NAMALWA (cell line): ENCODE measurements around the gene UBQLN1.

Experiments
- DNase-seq: peaks from one replicate; pipeline ENCODE4 v3.0.0-alpha.2; 2015; ENCODE audit warnings: low spot score

Gene UBQLN1

DNA sequence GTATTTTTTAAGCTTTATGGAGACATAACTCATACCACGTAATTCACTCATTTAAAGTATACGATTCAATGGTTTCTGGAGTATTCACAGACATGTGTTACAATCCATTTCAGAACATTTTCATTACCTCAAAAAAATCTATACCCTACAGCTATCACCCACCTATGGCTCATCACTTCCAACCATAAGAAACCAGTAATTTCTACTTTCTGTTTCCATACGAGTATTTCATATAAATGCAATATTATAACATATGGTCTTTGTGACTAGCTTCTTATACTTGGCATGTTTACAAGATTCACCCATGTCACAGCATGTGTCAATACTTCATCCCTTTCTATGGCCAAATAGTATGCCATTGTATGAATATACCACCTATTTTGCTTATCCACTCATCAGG, 18.8 kb downstream of the UBQLN1 start:
- DNase-seq, result no peak

DNA sequence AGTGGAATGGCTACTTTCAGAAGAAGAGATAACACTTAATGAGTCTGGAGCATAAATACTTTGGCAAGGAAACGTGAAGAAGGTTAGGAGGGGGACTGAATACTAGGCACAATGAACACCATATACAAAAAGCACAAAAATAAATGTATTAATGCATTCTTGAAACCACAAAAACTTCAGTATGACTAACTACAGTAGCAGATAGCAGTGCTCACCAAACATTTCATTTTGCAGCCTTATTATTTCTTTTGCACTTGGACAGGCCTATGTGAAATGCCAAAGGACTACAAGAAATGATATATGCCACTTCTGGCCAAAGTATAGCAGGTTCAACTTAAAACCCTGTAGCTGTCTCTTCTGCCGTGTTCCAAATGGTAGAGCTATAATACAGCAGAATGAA, 26.3 kb downstream of the UBQLN1 start:
- no peak for DNase-seq

DNA sequence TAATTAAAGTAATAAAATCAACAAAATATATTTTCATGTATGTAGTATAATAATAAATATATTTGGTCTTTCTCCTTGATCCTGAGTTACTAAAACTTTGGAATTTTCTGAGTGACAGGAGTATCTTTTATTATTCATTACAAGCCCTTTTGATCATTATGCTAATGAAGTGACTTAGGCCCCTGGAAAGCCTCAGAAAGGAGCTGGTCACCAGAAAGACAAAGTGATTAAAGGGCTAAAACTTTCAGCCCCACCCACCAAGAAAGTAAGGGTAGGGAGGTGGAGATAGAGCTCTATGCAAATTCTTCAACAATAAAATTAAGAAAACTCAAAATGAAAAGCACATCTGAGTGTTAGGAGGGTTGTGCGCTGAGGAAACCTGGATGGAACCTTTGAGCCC, 27.5 kb downstream of the UBQLN1 start:
- no peak for DNase-seq

DNA sequence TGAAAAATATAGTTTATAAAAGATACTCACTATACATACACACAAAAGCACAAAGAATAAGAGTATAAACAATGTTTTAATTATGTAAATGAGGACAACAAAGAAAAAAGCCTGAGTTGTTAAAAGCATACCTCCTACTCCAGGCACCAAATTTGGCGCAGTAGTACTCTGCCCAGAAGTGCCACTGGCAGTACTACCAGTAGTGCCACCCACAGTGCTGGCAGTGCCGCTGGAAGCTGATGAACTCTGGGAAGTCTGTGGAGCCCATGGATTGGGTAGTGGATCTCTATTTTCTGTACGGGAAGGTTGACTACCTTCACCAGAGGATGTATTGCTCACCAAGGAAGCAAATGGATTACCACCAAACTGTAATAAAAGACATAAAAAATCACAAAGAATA, 30.2 kb downstream of the UBQLN1 start:
- DNase-seq, result no peak

DNA sequence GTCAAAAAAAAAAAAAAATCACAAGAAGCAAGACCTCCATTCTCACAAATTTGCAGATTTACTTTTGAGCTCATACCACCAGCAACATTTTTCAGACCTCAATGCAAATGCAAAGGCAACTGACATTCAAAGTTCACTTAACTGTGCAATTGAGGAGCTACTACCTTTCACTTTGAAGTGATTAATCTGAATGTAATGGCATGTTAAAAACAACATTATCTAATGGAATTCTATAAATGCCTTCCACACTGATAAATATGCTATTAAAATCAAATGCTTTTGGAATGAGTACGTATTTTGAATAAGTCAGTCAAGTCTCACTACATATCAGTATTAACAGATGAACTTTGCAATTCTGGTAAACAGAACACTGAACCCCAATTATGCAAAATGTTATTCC, 32.3 kb downstream of the UBQLN1 start:
- DNase-seq, result no peak

DNA sequence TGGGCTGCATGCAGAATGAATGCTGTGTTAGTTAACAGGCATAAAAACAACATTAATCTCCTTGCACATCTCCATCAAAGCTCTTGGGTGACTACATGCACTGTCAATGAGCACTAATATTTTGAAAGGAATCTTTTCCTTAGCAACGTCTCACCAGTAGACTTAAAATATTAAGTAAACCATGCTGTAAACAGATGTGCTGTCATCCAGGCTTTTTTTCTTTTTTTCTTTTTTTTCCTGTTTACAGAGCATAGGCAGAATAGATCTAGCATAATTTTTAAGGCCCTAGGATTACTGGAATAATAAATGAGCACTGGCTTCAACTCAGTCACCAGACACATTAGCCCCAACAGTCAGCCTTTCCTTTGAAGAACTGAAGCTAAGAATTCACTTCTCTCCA, 36.3 kb downstream of the UBQLN1 start:
- DNase-seq, result no peak

DNA sequence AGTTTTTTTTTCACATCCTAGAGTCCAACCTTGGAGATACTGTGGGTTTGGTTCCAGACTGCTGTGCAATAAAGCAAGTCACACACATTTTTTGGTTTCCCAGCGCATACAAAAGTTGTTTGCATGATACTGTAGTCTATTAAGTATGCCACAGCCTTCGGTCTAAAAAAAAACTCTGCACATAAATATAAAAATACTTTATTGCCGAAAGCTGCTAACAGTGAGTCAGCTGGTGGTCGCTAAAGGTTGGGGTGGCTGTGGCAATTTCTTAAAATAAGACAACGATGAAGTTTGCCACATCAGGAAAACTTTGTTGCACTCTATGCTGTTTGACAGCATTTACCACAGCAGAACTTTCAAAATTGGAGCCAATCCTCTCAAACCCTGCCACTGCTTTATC, 37.4 kb downstream of the UBQLN1 start:
- no peak for DNase-seq

DNA sequence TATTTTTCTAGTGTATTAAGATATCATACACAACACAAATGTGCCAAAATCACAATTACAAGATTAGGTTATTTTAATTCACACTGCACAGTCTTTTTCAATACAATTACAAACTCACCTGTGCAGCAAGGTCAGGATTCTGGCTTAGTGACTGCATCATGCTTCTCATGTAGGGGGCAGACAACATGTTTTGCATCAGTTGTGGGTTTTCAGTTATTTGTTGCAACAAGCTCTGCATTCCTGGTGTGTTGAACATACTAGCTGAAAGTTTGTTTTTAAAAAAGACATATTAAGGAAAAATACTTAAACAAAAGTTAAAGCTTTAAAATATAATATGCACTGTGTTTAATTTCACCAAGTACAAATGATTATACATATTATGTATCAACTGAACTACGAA, 38.7 kb downstream of the UBQLN1 start:
- no peak for DNase-seq

DNA sequence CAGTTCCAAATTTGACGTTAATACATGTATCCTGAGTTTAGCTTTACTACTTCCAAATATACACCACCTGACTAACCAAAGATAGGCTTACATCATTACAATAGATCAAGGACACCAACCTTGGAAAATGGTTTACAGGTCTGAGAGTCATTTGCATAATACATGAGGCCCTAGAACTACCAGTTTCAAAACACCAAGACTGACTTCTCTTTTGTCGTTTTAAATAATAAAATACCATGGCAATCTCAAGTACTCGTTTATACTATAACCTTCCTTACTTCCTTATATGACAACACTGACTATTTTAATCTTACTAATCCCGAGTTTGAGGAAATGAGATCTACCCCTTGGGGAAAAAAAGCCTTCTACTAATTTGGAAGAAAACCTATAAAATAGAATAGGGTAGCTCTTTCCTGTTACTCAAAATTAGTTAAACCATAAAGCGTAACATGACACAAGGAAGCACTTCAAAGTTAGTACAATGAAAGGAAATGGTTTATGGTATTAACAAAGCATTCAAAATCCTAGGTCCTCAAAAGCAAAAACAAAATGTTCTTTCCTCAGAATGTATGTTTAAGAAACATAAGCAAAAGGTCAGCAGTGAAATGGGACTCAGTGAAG, 42.1 kb downstream of the UBQLN1 start:
- DNase-seq, result no peak

DNA sequence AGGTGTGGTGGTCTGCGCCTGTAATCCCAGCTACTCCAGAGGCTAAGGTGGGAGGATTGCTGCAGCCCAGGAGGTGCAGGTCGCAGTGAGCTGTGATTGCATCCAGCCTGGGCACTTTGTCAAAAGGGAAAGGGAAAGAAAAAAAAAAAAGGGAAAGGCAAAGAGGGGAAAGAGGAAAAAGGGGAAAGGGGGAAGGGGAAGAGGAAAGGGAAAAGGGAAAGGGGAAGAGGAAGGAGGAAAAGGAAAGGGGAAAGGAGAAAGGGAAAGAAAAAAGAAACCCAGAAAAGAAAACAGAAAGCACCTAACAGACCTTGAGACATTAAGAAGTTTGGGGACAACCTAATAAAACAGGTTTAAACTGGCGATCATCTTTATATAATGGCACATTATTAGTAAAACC, 44.8 kb downstream of the UBQLN1 start:
- DNase-seq, result no peak

DNA sequence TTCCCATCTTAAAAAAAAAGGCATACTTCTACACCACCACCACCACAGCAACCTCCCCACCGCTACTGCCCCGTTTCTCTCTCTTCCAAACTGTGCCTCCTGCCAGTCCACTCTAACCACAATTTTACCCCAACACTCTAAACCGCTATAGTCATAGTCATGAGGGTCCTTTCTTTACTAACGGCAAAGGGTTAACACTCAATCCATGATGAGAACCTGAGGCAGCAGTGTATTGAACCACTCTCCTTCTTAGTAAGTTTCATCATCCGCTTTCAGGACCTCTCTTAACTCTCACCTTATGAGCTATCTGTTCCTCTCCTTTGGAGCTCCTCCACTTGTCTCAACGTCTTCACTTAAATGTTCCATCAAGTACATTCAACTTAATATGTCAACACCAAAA, 50.8 kb downstream of the UBQLN1 start:
- no peak for DNase-seq

DNA sequence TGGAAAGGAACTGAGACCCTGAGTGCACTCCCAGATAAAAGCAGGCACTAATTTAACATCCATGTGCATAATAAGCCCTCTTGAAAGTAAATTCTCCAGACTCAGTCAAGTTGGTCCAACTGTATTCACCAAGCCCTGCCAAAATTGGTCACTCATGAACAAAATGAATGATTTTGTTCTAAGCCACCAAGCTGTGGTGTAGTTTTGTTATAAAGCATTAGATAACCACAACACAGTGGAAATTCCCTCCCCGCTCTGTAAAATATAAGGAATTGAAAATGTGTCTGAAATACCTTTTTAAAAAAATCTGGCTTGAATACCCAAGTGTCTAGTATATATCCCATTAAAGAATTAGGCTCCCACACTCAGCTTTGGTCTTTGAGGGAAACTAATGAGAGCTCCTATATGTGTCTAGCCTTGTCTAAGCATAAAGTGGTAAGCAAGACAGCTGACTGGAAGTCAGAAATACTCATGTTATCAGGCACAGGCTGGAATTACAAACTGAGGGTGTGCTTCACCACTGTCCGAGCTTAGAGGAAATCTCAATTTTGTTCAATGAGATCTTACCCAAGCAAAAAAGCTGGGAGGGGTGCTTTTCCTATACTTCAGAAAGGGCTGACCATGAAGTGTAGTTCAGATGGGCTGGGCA, 51.6 kb downstream of the UBQLN1 start:
- no peak for DNase-seq

DNA sequence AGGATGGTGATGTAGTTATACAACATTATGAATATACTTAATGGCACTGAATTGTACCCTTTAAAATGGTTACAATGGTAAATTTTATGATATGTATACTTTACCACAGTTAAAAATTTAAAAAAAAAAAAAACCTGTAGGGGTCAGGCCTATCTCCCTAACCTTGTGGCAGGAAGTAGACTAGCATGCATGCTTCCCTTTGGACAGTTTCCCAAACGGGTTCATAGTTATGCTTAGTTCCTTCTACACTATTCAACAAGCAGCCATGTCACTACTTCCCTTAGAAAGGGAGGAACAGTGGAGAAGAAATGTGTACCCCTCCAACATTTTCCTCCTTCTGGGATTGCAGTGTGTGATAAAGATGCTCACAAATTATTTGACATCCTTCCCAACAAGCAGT, 52.3 kb downstream of the UBQLN1 start:
- no peak for DNase-seq

DNA sequence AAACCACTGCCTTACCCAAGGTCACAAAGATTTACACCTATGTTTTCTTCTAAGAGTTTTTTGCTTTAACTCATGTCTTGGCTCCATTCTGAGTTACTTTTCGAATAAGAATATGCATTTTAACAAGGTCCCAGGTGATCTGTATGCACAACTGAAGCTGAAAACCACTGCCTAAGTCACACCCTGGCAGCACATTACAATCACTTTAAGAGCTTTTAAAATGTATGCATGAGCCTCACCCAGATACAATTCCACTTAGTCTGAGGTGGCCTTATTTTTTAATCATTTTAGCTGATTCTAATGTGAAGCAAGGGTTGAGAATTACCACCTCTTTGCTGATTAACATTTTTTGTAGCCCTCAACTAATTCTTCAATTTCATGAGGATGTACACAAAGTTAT, 55.3 kb downstream of the UBQLN1 start:
- no peak for DNase-seq

DNA sequence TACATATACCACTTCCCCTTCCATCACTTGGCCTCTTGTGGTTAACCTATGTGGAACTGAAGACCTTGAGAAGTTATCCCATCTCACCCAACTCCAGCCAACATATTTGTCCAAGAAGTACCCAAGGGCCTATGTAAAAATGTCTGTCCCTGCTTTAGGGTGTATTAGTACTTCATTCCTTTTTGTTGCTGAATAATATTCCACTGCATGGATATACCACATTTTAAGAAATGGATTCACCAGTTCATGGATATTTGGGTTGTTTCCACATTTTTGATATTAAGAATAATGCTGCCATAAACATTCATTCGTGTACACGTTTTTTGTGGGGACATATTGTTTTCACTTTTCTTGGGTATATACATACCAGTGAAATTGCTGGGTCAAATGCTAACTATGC, 56.2 kb downstream of the UBQLN1 start:
- DNase-seq, result no peak

DNA sequence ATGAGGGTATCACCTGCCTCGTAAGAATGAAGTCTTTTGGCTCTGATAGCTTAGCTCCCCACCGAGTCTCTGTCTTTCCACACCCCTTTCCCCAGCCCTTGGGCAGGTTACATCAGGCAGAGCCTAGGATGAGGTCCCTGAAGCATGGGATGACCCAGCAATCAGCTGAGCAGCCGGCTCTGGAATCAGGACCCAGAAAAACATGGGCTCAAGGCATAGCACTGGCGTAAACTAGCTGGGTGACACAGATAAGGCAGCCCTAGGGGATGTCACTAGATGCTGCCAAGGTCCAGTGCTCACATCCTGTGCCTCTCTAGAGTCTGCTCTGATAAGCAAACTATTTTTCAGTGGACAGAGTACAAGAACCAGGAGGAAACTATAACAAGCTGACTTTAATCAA, 58.2 kb downstream of the UBQLN1 start:
- no peak for DNase-seq

DNA sequence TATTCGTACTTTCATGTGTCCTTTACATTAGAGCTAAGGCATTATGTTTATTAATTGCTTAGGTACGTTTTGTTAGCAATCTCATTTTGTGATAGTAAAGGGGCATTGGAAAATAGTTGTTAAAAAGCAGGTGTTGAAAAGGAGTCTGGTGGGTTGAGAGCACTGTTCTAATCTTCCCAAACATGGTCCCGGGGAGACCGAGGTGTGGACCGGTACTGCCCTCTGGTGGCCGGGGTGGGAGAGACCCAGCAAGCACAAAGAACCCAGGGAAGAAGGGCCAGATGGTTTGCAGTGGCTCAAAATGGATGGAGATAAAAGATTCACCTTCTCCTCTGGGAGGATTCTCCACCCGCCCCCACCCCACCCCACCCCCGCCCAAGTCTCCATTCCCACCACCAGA, 58.7 kb downstream of the UBQLN1 start:
- peak; percentile 73 for DNase-seq

DNA sequence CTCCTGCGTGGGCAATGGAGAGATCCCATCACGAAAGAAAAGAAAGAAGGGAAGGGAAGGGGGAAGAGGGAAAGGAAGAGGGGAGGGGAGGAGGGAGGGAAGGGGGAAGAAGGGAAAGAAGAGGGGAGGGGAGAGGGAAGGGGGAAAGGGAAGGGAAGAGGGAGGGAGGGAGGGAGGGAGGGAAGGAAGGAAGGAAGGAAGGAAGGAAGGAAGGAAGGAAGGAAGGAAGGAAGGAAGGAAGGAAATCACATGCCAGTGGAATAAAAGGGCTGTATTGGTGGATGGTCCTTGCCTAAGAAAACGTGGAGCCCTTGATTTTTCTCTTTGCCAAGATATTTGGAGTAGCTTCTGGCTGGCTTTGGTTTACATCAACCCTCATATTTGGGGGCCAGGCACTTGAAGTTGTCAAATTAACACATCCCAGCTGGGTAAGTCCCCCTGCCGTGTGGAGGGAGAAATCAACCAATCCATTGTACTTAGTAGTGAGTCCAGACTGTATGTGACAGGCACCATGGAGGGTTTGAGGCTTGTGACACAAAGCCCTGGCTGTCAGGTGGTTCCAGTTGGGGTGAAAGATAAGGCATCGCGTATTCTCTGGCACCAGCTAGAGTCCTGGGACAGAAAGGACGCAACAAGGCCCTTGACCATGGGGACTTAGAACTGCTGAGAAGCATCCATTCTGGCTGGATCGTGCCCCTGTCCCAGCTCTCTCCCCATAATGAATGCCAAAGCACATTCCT, 61.1 kb downstream of the UBQLN1 start:
- no peak for DNase-seq

DNA sequence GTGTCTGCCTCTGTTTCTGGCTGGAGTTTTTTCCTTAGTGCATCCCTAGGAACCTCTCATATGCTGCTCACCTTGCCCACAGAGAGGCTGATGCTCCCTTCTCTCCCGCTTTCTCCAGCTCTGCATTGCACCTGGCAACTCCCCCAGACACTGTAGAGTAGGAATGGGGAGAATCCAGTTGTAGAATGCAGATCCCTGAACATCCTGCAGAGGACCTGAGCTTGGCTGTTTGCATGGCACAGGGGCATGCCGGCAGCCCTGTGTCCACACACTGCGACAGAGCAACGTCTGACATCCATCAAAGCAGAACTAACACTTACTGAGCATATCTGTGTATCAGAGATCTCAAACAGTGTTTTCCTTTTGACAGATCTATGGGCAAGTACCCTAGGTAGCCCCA, 65.0 kb downstream of the UBQLN1 start:
- DNase-seq, result no peak

DNA sequence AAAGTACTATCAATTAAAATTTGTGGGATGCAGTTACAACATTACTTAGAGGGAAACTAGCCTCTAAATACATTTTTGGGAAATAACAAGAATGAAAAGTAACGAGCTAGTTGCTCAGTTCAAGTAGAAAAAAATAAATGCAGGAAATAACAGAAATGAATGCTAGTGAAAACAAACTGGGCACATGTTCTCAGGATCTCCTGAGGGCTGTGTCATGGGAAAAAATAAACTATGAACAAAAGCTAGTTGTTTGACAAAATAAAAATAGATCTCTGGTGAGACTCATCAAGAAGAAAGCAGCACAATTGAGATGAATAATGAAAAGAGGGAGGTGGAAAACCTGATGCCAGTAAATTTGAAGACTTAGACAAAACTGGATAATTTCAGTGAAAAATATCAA, 68.5 kb downstream of the UBQLN1 start:
- DNase-seq, result no peak

DNA sequence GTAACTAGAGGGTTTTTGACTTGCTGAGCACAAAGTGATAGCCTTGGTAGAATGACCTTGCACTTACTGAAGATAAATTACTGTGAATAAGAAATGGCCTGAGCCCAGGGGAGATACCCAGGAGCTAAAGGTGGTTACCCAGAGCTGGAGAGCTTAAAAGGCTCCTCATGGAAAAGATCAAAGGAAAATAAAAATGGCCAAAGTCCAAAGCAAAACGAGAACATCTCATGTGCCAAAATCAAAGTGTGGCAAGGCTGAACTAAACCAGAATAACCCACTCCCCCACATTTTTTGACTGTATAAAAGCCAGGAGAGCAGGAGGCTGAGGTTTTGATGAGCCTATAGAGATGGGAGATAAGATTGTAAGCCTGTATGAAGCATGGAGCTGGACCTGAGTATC, 70.4 kb downstream of the UBQLN1 start:
- DNase-seq, result no peak

DNA sequence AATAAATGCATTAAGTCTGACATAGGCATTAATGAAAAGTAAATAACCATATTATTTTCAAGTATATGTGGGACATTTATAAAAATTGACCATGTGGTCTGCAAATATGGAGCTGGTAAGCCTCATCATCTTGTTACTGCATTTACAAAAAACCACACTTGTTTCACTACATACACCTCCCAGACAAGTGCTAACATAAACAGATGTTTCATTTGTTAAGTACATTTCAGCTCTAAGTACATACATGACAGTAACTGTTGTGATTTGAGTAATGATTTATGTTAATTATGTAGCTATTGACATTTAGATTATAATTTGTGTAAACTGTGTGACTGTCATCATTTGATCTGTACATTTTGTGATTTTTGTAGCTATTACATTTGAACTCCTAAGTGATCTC, 70.9 kb downstream of the UBQLN1 start:
- DNase-seq, result no peak

DNA sequence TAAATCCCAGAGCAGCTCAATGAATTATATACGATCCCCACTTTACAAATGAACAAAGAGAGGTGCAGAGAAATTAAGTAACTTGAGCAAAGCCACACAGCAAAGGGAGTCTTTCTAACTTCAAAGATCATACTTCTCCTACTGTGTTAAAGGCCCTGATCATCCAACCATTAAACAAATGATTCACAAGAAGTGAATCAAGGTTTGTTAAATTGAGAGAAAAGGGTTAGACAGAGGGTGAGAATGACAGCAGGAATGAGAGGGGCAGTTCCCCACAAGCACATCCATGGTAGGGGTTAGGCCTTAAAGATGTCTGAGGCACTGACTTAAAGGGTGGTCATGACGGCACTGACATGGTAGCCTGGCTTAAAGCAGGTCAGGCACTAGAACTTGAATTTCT, 74.1 kb downstream of the UBQLN1 start:
- no peak for DNase-seq

DNA sequence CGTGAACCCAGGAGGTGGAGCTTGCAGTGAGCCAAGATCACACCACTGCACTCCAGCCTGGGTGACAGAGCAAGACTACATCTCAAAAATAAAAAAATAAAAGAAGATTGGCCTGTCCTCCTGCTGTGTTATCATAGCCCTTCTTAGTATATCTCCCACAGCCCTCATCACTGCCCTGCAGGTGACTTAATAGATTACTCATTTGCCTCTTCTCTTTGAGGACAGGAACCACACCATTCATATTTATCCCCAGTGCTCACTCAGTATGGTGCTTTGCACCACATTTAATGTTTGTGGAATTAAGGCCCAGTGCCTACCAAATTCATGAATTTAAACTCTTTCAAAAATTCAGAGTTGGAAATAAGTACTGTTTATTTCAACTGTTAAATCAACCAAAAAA, 74.5 kb downstream of the UBQLN1 start:
- no peak for DNase-seq
